ENCODE measurements around the gene MCMBP.
"Not testable (repeated sequence)": the region's sequence is repeated elsewhere in the genome, so short reads cannot be mapped to it uniquely, and the experiment has no call there.

Gene MCMBP

DNA sequence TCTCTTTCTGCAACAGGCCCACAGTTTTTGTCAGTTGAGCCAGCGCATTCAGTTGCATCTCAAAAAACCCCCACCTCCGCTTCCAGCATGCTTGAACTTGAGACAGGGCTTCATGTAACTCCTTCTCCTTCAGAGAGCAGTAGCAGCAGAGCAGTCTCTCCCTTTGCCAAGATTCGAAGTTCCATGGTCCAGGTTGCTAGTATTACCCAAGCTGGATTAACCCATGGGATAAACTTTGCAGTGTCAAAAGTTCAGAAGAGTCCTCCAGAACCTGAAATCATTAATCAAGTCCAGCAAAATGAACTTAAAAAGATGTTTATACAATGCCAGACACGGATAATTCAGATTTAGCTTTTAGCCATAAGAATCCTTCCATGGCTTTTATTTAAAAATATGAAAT is 45.2 kb downstream of the MCMBP start:
- no peak for DNase-seq

DNA sequence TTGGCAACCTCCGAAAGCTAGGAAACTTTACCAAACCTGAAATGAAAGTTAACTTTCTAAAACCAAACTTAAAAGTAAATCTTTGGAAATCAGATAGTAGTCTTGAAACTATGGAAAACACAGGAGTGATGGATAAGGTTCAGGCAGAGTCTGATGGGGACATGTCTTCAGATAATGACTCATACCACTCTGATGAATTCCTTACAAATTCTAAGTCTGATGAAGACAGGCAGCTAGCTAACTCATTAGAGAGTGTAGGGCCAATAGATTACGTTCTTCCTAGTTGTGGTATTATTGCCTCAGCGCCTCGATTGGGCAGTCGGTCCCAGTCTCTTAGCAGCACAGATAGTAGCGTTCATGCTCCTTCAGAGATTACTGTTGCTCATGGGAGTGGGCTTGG is 45.9 kb downstream of the MCMBP start:
- no peak for DNase-seq

GRCh38 chr10:119824299-119824698 is 48.3 kb downstream of the MCMBP start:
- DNase-seq, result no peak

GRCh38 chr10:119821182-119821581 is 51.5 kb downstream of the MCMBP start:
- DNase-seq, result no peak

- DNase-seq, result no peak
Measured at GRCh38 chr10:119818889-119819270, 53.8 kb downstream of the MCMBP start.

- DNase-seq, result peak; percentile 17
Measured at GRCh38 chr10:119817991-119818888, 54.4 kb downstream of the MCMBP start.

DNA sequence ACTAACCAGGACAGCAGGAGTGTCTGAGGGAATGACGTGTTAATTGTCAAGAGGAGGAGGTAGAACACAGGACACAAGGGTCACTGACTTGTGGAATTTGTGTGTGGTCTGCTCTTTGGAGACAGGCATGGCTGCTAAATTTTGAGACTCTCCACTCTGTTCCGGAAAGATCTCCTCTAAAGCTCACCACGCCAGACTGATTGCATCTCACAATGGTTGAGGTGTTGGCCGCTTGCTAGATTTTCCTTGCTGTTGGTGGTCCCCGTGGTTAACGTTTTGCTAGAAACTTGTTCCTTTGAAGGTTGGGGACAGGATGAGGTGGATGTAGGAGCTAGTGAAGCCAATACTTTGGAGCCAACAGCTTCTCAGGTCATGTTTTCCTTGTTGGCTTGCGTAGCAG is 57.0 kb downstream of the MCMBP start:
- DNase-seq, result no peak

DNA sequence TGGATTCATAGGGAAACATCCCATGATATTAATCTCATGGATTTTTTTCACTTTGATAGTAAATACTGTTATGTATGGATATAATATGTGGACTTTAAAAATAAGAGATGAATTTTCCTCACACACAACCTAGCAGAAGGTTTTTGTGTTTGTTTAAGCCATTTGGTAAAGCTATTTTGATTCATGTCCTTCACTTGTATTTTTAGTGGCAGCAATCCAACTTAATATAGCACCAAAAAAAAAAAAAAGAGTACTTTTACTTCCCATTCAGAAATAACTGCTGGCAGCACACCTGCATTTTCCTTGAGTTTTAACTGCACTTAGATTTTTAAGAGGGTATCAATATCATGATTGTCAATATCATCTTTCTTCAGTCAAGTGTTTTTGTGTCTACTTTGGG is 60.0 kb downstream of the MCMBP start:
- DNase-seq, result no peak

- DNase-seq, result no peak
Measured at GRCh38 chr10:119811122-119811521, 61.5 kb downstream of the MCMBP start.

DNA sequence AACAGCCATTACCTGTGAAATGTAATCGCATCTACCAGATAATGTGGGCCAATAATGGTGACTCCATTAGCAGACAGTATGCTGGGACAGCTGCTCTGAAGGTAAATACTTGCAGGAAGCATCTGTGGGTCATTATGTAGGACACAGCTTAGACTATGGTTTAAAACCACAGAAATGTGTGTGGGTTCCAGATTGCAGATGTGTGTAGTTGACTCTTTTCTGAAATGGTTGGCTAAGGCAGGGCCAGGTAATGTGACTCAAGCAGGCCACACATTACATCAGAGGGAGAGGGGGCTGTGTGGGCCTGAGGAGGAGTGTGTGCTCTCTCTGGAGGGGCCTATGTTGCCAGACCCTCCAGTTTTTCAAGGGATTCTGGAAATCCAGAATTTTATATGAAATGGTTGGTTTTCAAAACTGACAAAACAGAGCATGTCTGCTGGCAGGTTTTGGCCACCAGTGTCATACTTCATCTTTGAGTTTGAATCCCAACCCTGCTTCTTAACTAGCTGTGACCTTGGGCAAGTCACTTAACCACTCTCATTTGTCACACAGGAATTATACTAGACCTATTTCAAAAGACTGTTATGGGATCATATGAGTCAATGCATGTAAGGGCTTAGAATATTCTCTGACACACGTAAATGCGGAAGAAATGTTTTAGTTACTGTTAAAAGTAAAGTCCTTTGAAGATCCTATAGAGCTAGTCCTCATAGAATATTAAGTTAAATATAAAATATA is 64.5 kb downstream of the MCMBP start:
- DNase-seq, result no peak

- no peak for DNase-seq
Measured at GRCh38 chr10:119806334-119807130, 66.1 kb downstream of the MCMBP start.

DNA sequence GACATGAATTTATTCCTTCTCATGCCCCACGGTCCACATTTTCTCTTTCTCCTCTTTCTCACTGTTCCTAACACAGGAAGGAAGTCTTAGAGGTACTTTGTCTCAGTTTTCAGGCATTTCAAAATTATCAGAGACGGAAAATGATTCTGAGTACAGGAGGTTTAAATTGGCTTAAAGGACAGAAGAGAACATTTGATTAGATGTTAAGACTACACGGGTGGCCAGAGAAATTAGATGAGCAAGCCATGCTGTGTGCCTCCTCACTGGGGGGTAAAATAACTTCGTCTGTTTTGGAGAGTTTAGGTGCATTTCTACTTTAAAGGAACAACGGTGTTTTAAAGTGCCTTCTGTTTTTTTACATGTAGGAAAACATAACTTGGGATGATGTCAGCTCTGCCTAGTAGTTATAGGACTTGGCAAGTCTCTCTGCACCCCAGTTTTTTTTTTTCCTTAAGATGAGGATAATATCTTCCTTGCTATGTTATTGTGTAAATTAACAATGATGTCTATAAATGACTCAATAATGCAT is 66.9 kb downstream of the MCMBP start:
- no peak for DNase-seq

DNA sequence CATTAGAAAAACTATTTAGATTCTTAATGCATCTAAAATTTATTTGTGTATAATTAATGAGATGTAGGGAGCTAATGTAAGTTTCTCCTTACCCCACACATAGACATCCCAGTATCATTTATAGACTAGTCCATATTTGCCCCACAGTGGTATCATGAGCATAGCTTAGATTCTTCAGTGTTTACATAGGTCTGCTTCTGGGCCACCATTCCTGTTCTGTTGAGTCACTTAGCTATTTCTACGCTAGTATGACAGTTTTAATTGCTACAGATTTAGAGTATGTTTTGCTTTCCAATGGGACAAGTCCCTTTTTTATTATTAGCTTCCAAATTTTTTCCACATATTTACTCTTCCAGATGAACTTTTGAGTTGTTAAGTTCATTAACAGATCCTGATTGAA is 69.4 kb downstream of the MCMBP start:
- no peak for DNase-seq

GRCh38 chr10:119801998-119802538 is 70.6 kb downstream of the MCMBP start:
- no peak for DNase-seq

GRCh38 chr10:119801176-119801575 is 71.5 kb downstream of the MCMBP start:
- DNase-seq, result no peak

GRCh38 chr10:119796039-119796438 is 76.6 kb downstream of the MCMBP start:
- no peak for DNase-seq

GRCh38 chr10:119795101-119795500 is 77.5 kb downstream of the MCMBP start:
- not testable (repeated sequence) for DNase-seq

- DNase-seq, result no peak
Measured at GRCh38 chr10:119786117-119786769, 86.4 kb downstream of the MCMBP start.

DNA sequence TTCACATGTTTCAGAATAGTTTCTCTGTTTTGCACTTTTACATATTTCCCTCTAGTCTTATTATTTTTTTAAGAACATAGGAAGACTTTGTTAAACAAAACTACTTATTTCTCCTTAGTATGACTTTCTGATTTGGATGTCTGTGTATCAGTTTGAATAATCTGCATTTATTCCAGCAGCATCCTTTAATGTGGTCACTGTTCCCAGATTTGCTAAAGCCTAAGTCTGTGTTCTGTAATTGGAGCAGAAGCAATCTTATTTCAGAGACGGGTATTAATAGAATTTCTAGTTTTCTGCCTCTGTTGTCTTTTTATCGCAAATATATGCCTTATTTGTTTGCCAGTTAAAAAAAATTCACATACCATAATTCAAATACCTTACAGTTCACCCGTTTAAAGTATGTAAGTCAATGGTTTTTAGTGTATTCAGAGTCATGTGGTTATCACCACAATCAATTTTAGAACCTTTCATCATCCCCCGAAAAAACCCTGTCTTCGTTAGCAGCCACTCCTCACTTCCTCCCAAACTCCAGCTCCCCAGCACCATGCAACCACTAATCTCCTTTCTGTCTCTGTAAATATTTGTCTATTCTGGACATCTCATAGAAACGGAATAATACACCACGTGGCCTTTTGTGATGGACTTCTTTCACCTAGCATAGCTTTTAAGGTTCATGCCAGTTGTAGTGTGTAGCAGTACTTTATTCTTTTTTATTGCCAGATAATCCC is 88.1 kb downstream of the MCMBP start:
- DNase-seq, result peak; percentile 14

DNA sequence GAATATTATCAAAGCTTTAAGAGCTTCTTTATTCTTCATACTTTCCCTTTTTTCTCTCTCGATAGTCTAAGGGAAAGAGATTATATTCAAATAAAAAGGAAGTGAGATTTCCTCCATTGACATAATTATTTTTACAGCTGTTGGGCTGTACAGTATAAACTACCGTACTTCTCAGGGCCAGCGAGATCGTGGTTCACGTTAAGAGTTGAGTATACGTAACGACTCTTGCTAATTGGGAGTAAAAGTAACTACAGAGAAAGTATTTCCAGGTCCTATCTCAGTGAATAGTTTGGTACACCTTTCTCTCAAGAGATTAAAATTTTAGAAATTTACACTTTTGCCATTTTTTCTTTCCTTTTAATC is 89.0 kb downstream of the MCMBP start:
- DNase-seq, result no peak

GRCh38 chr10:119782981-119783664 is 89.5 kb downstream of the MCMBP start:
- no peak for DNase-seq
